ENCODE data around the gene EN2. TPM values are rescaled to one million over a fixed set of nuclear protein-coding genes. Genes with fewer than 3 reads are reported as not detected.

The EN2 gene
- total and polyA plus RNA-seq, 2 donors (not counting 1 experiment from before 2014, with no cell fraction given) = not detected

DNA sequence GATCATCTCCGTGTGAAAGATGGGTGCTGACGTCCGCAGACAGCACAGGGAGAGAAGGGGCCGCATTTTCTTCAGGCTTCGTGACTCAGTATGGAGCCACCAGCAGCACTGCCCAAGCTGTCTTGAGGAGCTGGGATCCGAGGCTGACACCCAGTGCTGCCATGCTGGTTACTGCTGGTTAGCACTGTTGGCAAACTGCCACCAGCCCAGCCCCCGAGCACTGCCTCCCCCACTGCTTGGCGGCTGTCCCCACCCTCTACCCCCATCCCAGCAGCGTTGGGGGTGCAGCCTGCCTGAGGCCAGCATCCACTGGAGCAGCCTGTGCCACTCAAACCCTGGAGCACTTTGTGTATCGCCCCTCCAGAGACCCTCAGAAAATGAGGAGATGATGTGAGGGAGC is 35.8 kb upstream of the EN2 start:
- POLR2A ChIA-PET = no interaction called here
- H3K9me3 ChIP-seq (ENCODE audit: control extremely low read depth in 1 of 3, control insufficient read depth in 2 of 3, insufficient read depth in 1 of 3, low read length in 2 of 3) = peaks cover 0 to 5% (median 0%) of the 10 kb centered on the region in 3 donors
- no peak overlapping the region for H3K27ac ChIP-seq (ENCODE audit: low read length in 2 of 2)
- no peaks in the 10 kb centered on the region for H4K20me1 ChIP-seq (ENCODE audit: control insufficient read depth, insufficient read depth, low read length, poor library complexity, severe bottlenecking)
- CTCF ChIA-PET = interaction anchor here (1.1 kb wide), 1 partner anchor 495 kb away, joined by 3 read pairs; no protein-coding TSS in a partner anchor
- Mint-ChIP-seq H3K27me3 (peaks cover 36% of the 10 kb centered on the region), H3K27ac (no peak overlapping the region), H3K4me1 (no peaks in the 10 kb centered on the region), H3K4me3 (no peak overlapping the region), H3K9me3 (ENCODE audit: insufficient read depth) (no peaks in the 10 kb centered on the region)
- WGBS (ENCODE audit: insufficient coverage) = 80% methylated on average over 10 of the region's 10 CpGs
- H2AFZ ChIP-seq (ENCODE audit: insufficient read depth, low read depth, low read length, poor library complexity, severe bottlenecking) = no peak overlapping the region
- intact Hi-C loops (cut with micrococcal nuclease) = no loop called here
- H3K27me3 ChIP-seq (replicated peaks in 1 of 4; ENCODE audit: control extremely low read depth in 1 of 4, control insufficient read depth in 3 of 4, insufficient read depth in 4 of 4, low read length in 3 of 4) = peaks cover 0 to 12% (median 0%) of the 10 kb centered on the region in 4 experiments
- no peak overlapping the region for H3K4me3 ChIP-seq (ENCODE audit: control extremely low read depth in 1 of 5, extremely low read depth in 1 of 5, insufficient read depth in 1 of 5, low read depth in 2 of 5, low read length in 4 of 5)
- no peak overlapping the region for H3K4me2 ChIP-seq (replicated peaks; ENCODE audit: low read depth, low read length, poor library complexity, severe bottlenecking)
- H3K9ac ChIP-seq (ENCODE audit: low read length) = no peak overlapping the region
- no peaks in the 10 kb centered on the region for H3K79me2 ChIP-seq (ENCODE audit: control insufficient read depth, insufficient read depth, low read length)
- ATAC-seq (ENCODE audit: low read depth) (no peak), DNase-seq (no peak)
- no peaks in the 10 kb centered on the region for H3K36me3 ChIP-seq (replicated peaks in 1 of 2; ENCODE audit: control extremely low read depth in 1 of 2, control insufficient read depth in 1 of 2, extremely low read depth in 1 of 2, insufficient read depth in 2 of 2, low read length in 1 of 2)
- no peaks in the 10 kb centered on the region for H3K4me1 ChIP-seq (ENCODE audit: control insufficient read depth in 2 of 2, insufficient read depth in 2 of 2, low read length in 2 of 2)
- TF ChIP-seq, protein P1, sequence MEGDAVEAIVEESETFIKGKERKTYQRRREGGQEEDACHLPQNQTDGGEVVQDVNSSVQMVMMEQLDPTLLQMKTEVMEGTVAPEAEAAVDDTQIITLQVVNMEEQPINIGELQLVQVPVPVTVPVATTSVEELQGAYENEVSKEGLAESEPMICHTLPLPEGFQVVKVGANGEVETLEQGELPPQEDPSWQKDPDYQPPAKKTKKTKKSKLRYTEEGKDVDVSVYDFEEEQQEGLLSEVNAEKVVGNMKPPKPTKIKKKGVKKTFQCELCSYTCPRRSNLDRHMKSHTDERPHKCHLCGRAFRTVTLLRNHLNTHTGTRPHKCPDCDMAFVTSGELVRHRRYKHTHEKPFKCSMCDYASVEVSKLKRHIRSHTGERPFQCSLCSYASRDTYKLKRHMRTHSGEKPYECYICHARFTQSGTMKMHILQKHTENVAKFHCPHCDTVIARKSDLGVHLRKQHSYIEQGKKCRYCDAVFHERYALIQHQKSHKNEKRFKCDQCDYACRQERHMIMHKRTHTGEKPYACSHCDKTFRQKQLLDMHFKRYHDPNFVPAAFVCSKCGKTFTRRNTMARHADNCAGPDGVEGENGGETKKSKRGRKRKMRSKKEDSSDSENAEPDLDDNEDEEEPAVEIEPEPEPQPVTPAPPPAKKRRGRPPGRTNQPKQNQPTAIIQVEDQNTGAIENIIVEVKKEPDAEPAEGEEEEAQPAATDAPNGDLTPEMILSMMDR (IDR thresholded peaks at IDR 0.05) = no peak
- TF ChIP-seq EZH2 (IDR thresholded peaks at IDR 0.05; ENCODE audit: borderline replicate concordance, insufficient read depth, low read depth, low read length, poor library complexity, severe bottlenecking) = no peak

DNA sequence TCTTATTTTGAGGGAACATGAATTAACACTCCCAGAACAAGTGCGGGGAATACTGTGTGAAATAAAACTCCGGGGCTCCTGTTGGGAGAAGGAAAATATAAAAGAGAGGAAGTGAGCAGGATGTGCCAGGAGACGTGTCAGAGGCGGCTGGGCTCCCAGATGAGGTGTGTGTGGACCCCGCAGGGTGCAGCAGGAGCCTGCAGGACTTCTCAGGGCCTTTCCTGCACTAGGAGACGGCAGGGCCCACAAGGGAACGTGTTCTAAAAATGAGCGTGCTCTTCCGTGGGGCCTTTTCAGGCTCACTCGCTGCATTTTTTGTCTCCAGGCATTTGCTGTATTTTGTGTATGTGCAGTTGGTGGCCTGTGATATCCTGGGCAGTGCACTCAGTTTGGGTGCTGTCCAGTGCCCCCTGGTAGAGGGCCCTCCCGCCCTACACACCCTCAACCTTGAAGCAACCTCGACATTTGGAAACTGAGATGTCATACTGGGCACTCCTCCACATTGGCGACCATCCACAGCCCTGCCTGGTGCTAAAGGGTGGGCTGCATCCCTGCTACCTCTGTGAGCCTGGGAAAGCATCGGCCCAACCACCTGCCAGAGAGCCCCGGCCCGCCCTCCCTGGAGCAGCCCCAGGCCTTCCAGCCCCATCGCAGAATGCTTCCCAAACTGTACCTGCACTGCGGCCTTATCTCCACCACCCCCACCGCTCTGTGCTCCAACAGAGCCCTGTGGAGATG is 35.2 kb upstream of the EN2 start:
- H3K27me3 Mint-ChIP-seq = peaks cover 37% of the 10 kb centered on the region
- ATAC-seq (ENCODE audit: low read depth) = no peak
- CTCF ChIA-PET = no interaction called here

More for the DNA sequence above, 35.2 kb upstream of the EN2 start:
- no peak overlapping the region for H3K4me3 ChIP-seq (ENCODE audit: control extremely low read depth in 1 of 5, extremely low read depth in 1 of 5, insufficient read depth in 1 of 5, low read depth in 2 of 5, low read length in 4 of 5)
- H4K20me1 ChIP-seq (ENCODE audit: control insufficient read depth, insufficient read depth, low read length, poor library complexity, severe bottlenecking) = no peaks in the 10 kb centered on the region
- Mint-ChIP-seq H3K4me3 (no peak overlapping the region), H3K9me3 (ENCODE audit: insufficient read depth) (no peaks in the 10 kb centered on the region), H3K4me1 (no peaks in the 10 kb centered on the region), H3K27ac (no peak overlapping the region)
- no peak overlapping the region for H3K4me2 ChIP-seq (replicated peaks; ENCODE audit: low read depth, low read length, poor library complexity, severe bottlenecking)
- TF ChIP-seq, protein P1 (IDR thresholded peaks at IDR 0.05) = no peak
- no peak for TF ChIP-seq EZH2 (IDR thresholded peaks at IDR 0.05; ENCODE audit: borderline replicate concordance, insufficient read depth, low read depth, low read length, poor library complexity, severe bottlenecking)
- DNase-seq = no peak
- no peak overlapping the region for H3K9ac ChIP-seq (ENCODE audit: low read length)
- H3K27me3 ChIP-seq (replicated peaks in 1 of 4; ENCODE audit: control extremely low read depth in 1 of 4, control insufficient read depth in 3 of 4, insufficient read depth in 4 of 4, low read length in 3 of 4) = peaks cover 0 to 12% (median 0%) of the 10 kb centered on the region in 4 experiments
- H3K79me2 ChIP-seq (ENCODE audit: control insufficient read depth, insufficient read depth, low read length) = no peaks in the 10 kb centered on the region
- POLR2A ChIA-PET = no interaction called here
- WGBS (ENCODE audit: insufficient coverage) = 74% methylated on average over 14 of the region's 19 CpGs
- no peak overlapping the region for H3K27ac ChIP-seq (ENCODE audit: low read length in 2 of 2)
- H3K36me3 ChIP-seq (replicated peaks in 1 of 2; ENCODE audit: control extremely low read depth in 1 of 2, control insufficient read depth in 1 of 2, extremely low read depth in 1 of 2, insufficient read depth in 2 of 2, low read length in 1 of 2) = no peaks in the 10 kb centered on the region
- intact Hi-C loops (cut with micrococcal nuclease) = no loop called here
- H3K4me1 ChIP-seq (ENCODE audit: control insufficient read depth in 2 of 2, insufficient read depth in 2 of 2, low read length in 2 of 2) = no peaks in the 10 kb centered on the region
- peaks cover 0 to 5% (median 0%) of the 10 kb centered on the region in 3 donors for H3K9me3 ChIP-seq (ENCODE audit: control extremely low read depth in 1 of 3, control insufficient read depth in 2 of 3, insufficient read depth in 1 of 3, low read length in 2 of 3)
- no peak overlapping the region for H2AFZ ChIP-seq (ENCODE audit: insufficient read depth, low read depth, low read length, poor library complexity, severe bottlenecking)
